ENCODE results near the gene TIGD6.

The TIGD6 gene

DNA sequence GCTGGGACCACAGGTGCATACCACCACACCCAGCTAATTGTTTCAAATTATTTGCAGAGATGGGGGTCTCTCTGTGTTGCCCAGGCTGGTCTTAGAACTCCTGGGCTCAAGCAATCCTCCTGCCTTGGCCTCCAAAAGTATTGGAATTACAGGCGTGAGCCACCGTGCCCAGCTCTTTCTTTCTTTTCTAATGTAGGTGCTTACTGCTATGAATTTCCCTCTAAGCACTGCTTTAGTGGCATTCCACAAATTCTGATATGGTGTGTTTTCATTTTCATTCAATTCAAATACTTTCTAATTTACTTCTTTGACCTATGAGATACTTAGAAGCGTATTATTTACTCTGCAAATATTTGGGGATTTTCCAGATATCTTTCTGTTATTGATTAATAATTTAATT is 15.0 kb upstream of the TIGD6 start:
- no peak for DNase-seq

- no peak for DNase-seq
Measured at GRCh38 chr5:150014456-150014855, 14.0 kb upstream of the TIGD6 start.

GRCh38 chr5:150013931-150014330 is 13.5 kb upstream of the TIGD6 start:
- DNase-seq, result no peak

GRCh38 chr5:150009671-150010387 is 9.4 kb upstream of the TIGD6 start:
- DNase-seq, result no peak

- DNase-seq, result no peak
Measured at GRCh38 chr5:150007050-150007449, 6.6 kb upstream of the TIGD6 start.

GRCh38 chr5:150006318-150006717 is 5.9 kb upstream of the TIGD6 start:
- DNase-seq, result no peak

GRCh38 chr5:150001660-150002486 is 1.4 kb upstream of the TIGD6 start:
- peak; percentile 16 to 93 (median 41) for DNase-seq

DNA sequence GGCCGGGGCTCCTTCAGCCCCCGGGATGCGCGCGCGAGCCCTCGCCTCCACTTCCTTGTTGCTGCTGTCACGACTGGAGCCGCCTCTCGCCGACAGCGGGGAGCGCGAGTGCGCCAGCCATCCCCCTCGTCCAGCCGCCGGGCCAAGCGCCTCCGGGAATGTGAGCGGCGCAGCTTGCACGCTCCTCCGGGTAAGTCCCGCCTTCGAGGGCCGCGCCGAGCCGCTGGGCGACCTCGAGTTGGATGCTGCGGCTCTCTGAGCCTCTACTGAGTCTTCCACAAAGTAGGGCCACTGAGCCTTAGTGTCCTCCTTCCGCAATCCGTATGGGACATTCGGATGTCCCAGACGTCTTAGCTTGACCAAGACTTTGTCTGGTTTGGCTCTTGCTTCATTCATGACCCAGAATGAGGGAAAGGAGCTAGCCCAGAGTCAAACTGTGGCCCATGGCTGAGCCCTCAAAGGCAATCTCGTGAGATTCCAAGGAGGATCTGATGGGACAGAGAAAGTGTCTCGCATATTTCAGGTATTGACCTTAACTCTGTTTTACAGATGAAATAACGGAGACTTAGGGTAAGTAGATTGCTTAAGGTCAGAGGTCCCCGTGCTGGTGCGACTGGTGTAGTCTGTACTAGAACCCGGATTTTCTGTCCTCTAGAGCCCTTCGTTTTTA is 671 bp upstream of the TIGD6 start:
- peak in 4 of 5 experiments; percentile 2 to 59 (median 22) for DNase-seq

DNA sequence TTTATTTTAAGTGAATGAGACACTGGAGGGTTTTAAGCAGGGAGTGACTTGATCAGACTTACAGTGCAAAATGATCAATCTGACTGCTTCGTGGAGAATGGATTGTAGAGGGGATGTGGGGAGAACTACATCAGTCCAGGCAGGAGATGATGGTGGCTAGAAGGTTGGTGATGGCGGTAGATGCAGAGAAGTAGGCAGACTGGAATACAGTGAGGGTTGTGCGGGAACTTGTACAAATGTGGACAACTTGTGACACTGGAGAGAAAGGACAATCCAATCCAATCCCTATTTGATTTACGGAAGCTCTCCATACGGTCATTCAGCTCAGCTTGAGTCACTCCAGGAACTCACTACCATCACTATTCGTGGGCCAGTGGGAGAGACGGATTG is 593 bp downstream of the TIGD6 start:
- no peak for DNase-seq

- no peak for DNase-seq
Measured at GRCh38 chr5:149999359-149999758, 1.1 kb downstream of the TIGD6 start.

DNA sequence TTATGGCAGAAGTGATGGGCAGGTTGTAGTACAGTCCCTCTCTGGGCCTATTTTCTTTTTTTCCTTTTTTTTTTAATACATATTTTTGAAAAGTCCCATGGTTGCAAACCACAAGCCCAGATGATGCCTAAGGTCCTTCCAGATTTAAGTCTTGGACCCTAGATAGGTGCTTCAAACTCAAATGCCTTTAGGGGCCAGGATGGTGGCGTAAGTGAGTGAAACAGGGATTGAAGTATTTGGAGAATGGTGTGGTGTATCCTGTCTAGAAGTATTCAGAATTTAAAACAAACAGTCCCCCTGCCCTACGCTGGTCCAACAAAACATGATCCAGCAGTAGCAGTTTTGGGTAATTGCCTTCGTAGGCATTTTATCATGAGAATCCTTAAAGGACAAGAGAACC is 2.2 kb downstream of the TIGD6 start:
- DNase-seq, result no peak

- no peak for DNase-seq
Measured at GRCh38 chr5:149996205-149996890, 4.1 kb downstream of the TIGD6 start.

- no peak for DNase-seq
Measured at GRCh38 chr5:149995385-149996204, 4.9 kb downstream of the TIGD6 start.

DNA sequence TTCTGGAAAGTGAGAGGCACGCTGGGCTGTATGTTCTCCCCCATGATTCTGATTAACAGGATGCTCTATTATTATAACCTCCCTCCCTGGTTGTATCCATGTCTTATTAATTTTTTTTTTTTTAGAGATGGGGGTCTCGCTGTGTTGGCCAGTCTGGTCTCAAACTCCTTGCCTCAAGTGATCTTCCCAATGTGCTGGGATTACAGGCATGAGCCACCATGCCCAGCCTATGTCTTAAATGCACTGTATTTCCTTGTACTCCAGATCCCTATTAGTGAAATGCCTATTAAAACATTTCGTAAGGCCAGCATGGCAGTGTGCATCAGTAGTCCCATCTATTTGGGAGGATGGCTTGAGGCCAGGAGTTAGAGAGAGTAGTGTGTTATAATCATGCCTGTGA is 7.0 kb downstream of the TIGD6 start:
- DNase-seq, result no peak

- peak in 4 of 5 experiments; percentile 37 to 70 (median 50) for DNase-seq
Measured at GRCh38 chr5:149990518-149991376, 9.7 kb downstream of the TIGD6 start.

DNA sequence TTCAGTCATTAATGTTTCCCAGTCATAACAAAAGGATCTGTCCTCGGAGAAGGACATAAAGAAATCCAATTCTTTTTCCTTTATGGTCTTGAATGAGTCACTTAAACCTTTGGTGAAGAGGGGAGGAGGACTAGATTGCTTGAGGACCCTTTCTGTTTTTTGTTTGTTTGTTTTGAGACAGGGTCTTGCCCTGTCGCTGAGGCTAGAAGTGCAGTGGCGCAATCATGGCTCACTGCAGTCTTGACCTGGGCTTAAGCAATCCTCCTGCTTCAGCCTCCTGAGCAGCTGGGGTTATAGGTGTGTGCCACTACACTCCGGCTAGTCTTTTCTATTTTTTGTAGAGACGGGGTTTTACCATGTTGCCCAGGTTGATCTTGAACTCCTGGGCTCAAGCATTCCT is 12.3 kb downstream of the TIGD6 start:
- no peak for DNase-seq

DNA sequence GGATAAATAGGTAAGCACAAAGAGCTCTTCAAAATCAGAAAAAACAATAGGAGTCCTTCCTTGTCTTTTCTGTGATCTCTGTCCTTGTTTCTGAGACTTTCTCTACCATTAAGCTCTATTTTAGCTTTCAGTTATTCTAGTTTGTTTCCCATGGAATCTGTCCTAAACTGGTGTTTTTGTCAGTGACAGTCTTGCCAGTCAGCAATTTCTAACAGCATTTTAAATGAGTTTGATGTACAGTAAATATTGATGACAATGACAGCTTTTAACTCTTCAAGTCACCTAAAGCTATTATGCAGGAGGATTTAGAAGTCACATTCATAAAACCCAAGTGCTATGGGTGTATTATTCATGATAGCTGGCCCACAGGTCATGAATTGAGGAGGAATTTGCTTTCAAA is 17.9 kb downstream of the TIGD6 start:
- DNase-seq, result no peak

- no peak for DNase-seq
Measured at GRCh38 chr5:149981206-149981605, 19.2 kb downstream of the TIGD6 start.

DNA sequence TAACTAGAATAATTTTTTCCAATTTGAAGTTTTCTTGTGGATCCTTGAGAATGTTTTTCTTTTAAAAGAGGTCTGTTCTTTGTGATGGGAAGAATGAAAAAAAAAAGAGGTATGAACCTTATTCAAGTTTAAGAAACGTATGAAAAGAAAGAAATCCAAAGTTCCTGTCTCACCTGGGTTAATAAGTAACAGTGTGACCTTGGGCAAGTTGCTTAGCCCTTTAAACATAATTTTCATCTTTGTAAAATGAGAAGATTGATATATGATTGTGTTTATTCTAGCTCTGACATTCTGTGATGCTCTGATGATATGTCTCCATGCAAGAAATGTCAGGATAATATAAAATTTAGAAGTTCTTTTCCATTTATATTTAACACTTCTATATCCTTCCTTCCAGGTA is 20.6 kb downstream of the TIGD6 start:
- DNase-seq, result no peak

DNA sequence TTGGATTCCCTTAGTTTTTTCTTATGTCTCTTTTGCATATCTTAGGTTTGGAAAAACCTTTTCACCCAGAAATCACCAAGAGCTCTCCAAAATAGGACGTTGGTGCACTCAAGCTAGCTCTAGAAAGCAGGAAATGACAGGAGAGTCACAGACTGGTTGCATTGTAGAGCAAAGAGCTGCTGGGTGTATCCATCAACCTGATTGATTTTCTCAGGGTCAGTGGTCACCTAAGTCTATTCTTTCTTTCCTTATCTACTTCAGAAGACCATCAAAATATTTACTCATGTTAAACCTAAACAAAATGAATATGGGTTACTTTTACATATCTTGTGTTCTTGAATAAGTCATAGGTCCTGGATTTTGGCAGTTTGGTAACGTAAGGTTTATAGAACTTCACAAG is 25.0 kb downstream of the TIGD6 start:
- DNase-seq, result no peak
